ENCODE data around the gene JDP2.

- TF ChIP-seq TARDBP (IDR thresholded peaks at IDR 0.05) (no peak), FOXK2 (IDR thresholded peaks at IDR 0.05) (no peak), BHLHE40 (IDR thresholded peaks at IDR 0.05; ENCODE audit: borderline replicate concordance) (no peak), HDGF (IDR thresholded peaks at IDR 0.05; ENCODE audit: borderline replicate concordance) (no peak)
Measured at GRCh38 chr14:75434890-75435248, 7.0 kb downstream of the JDP2 start.

All from HEK293T (cell line).